SK-N-SH treated with all-trans-retinoic acid at 6 μM for 48 hours (cell line): Measurements from ENCODE around the gene VCAN.

Experiments
- OSR1 ChIP-seq: fragments of 250-450 bp; sonication (Bioruptor Pico); IDR thresholded peaks from 2 replicates; pipeline ENCODE4 v1.8.0; 2022; ENCODE audit warnings: moderate library complexity, mild to moderate bottlenecking, inconsistent platforms
- TF ChIP-seq, protein P1 (sequence below): fragments of 250-450 bp; sonication (Bioruptor Pico); IDR thresholded peaks from 2 replicates; pipeline ENCODE4 v1.5.0; 2020; ENCODE audit warnings: mild to moderate bottlenecking, moderate library complexity

DNA sequence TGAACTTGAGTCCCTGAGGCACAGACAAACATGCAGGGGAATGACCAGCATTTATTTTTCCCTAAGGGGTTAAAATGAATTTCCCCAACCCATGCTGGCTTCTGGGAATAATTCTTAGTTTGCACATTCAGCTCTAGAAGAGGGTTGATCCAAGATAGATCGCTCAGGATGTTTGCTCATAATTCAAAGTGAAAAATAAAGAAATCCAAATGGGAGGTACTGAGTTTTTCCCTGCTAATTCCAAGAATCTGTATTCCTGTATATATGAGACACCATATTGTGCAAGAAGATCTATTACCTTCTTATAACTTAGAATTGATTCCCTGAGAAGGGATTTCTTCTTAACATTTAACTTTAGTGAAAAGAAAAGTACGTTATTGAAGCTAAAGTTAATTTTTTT, 96.2 kb downstream of the VCAN start:
- TF ChIP-seq OSR1 (CRISPR knock-in tag): no peak
- TF ChIP-seq, protein P1, sequence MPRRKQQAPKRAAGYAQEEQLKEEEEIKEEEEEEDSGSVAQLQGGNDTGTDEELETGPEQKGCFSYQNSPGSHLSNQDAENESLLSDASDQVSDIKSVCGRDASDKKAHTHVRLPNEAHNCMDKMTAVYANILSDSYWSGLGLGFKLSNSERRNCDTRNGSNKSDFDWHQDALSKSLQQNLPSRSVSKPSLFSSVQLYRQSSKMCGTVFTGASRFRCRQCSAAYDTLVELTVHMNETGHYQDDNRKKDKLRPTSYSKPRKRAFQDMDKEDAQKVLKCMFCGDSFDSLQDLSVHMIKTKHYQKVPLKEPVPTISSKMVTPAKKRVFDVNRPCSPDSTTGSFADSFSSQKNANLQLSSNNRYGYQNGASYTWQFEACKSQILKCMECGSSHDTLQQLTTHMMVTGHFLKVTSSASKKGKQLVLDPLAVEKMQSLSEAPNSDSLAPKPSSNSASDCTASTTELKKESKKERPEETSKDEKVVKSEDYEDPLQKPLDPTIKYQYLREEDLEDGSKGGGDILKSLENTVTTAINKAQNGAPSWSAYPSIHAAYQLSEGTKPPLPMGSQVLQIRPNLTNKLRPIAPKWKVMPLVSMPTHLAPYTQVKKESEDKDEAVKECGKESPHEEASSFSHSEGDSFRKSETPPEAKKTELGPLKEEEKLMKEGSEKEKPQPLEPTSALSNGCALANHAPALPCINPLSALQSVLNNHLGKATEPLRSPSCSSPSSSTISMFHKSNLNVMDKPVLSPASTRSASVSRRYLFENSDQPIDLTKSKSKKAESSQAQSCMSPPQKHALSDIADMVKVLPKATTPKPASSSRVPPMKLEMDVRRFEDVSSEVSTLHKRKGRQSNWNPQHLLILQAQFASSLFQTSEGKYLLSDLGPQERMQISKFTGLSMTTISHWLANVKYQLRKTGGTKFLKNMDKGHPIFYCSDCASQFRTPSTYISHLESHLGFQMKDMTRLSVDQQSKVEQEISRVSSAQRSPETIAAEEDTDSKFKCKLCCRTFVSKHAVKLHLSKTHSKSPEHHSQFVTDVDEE: no peak
